ENCODE measurements around the gene CIAO1.

DNA sequence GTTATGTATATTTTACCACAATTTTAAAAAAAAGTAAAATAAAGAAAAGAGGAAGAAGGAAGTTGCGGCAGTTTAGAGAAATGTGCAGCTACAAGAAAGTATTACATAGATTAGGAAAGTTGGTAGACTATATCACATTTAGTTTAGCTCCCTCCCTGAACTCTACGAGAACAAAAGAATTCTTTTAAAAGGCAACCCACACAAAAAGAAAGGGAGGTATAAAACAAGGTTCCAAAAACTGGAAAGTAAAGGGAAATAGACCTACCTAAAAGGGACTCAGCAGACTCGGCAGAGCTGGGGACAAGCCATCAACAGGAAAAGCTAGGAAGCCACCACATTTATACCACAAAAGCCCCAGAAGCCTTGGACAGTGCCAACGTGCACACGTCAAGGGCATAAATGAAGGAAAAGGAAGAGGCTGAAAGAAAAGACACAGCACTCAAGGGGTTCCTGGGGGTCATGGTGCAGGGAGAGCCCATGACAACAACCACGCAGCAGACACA is 9.4 kb upstream of the CIAO1 start:
- TF ChIP-seq, protein P1, sequence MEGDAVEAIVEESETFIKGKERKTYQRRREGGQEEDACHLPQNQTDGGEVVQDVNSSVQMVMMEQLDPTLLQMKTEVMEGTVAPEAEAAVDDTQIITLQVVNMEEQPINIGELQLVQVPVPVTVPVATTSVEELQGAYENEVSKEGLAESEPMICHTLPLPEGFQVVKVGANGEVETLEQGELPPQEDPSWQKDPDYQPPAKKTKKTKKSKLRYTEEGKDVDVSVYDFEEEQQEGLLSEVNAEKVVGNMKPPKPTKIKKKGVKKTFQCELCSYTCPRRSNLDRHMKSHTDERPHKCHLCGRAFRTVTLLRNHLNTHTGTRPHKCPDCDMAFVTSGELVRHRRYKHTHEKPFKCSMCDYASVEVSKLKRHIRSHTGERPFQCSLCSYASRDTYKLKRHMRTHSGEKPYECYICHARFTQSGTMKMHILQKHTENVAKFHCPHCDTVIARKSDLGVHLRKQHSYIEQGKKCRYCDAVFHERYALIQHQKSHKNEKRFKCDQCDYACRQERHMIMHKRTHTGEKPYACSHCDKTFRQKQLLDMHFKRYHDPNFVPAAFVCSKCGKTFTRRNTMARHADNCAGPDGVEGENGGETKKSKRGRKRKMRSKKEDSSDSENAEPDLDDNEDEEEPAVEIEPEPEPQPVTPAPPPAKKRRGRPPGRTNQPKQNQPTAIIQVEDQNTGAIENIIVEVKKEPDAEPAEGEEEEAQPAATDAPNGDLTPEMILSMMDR (IDR thresholded peaks at IDR 0.05), result no peak
- TF ChIP-seq POLR2A (IDR thresholded peaks at IDR 0.05), result no peak

All from esophagus squamous epithelium (tissue), 4 donors.